HepG2 (cell line): Measurements from ENCODE around the gene MXRA8. TPM values are rescaled to one million over a fixed set of nuclear protein-coding genes. Genes with fewer than 3 reads are reported as not detected.
A peak's percentile ranks its signal among the peaks of the same experiment; 100 is the strongest.

Experiments used
- AHR ChIP-seq: IDR thresholded peaks from 2 replicates; pipeline ENCODE4 v1.6.1; 2018; ENCODE audit warnings: missing genetic modification reagents, missing compliant biosample characterization
- CENPX ChIP-seq: sonication (generic); formaldehyde crosslinking; IDR thresholded peaks from 2 replicates; pipeline ENCODE4 v1.9.0; 2021; ENCODE audit warnings: mild to moderate bottlenecking, missing genetic modification reagents, moderate library complexity
- DNMT3B ChIP-seq: conservative IDR thresholded peaks from 2 replicates; pipeline ENCODE4 v1.6.1; 2016; ENCODE audit warnings: missing biosample characterization, control low read depth
- E2F5 ChIP-seq: sonication (generic); formaldehyde crosslinking; conservative IDR thresholded peaks from 2 replicates; pipeline ENCODE4 v1.4.0; 2020; ENCODE audit warnings: missing genetic modification reagents
- HES4 ChIP-seq: sonication (generic); formaldehyde crosslinking; IDR thresholded peaks from 2 replicates; pipeline ENCODE4 v1.9.0; 2021; ENCODE audit warnings: mild to moderate bottlenecking, missing genetic modification reagents, borderline replicate concordance
- JUN ChIP-seq: sonication (generic); formaldehyde crosslinking; IDR thresholded peaks from 2 replicates; pipeline ENCODE4 v1.4.0; 2020; ENCODE audit warnings: mild to moderate bottlenecking, missing genetic modification reagents
- KDM5B ChIP-seq: sonication (generic); formaldehyde crosslinking; IDR thresholded peaks from 2 replicates; pipeline ENCODE4 v1.4.0; 2020; ENCODE audit warnings: missing genetic modification reagents, mild to moderate bottlenecking, borderline replicate concordance
- MTF2 ChIP-seq: sonication (generic); formaldehyde crosslinking; IDR thresholded peaks from 2 replicates; pipeline ENCODE4 v1.5.0; 2020; ENCODE audit warnings: missing genetic modification reagents, borderline replicate concordance
- MXI1 ChIP-seq: IDR thresholded peaks from 3 replicates; pipeline ENCODE4 v1.6.1; 2012; ENCODE audit warnings: low read depth, low read length, inconsistent platforms, borderline replicate concordance
- RFX3 ChIP-seq: IDR thresholded peaks from 2 replicates; pipeline ENCODE4 v1.6.1; 2016; ENCODE audit warnings: missing biosample characterization, missing genetic modification reagents
- SRF ChIP-seq: IDR thresholded peaks from 2 replicates; pipeline ENCODE4 v1.6.1; 2011; ENCODE audit warnings: mild to moderate bottlenecking, low read depth, low read length, moderate library complexity
- TCF12 ChIP-seq, 2 experiments: fragments of 450-650 bp in 1 of 2; sonication (generic) in 1 of 2; formaldehyde crosslinking in 1 of 2; IDR thresholded peaks; 2 replicates each; pipeline versions ENCODE4 v1.6.1 to v1.8.0; 2017 to 2022; ENCODE audit warnings: antibody characterized with exemption in 1 of 2, mild to moderate bottlenecking in 1 of 2, missing genetic modification reagents in 1 of 2, moderate library complexity in 1 of 2
- TGIF2 ChIP-seq: IDR thresholded peaks from 2 replicates; pipeline ENCODE4 v1.6.1; 2016; ENCODE audit warnings: control low read depth, missing compliant biosample characterization
- ZFP37 ChIP-seq: sonication (generic); formaldehyde crosslinking; IDR thresholded peaks from 2 replicates; pipeline ENCODE4 v1.4.0; 2020; ENCODE audit warnings: missing genetic modification reagents, borderline replicate concordance
- ZIK1 ChIP-seq: sonication (generic); formaldehyde crosslinking; IDR thresholded peaks from 2 replicates; pipeline ENCODE4 v1.5.0; 2020; ENCODE audit warnings: mild to moderate bottlenecking, low read depth, missing genetic modification reagents, borderline replicate concordance
- ZNF281 ChIP-seq: sonication (generic); formaldehyde crosslinking; IDR thresholded peaks from 2 replicates; pipeline ENCODE4 v1.4.0; 2020; ENCODE audit warnings: missing genetic modification reagents, borderline replicate concordance
- ZNF431 ChIP-seq: sonication (generic); formaldehyde crosslinking; IDR thresholded peaks from 2 replicates; pipeline ENCODE4 v1.9.0; 2022; ENCODE audit warnings: missing genetic modification reagents, low read depth, mild to moderate bottlenecking, borderline replicate concordance
- ZNF512 ChIP-seq: sonication (generic); formaldehyde crosslinking; IDR thresholded peaks from 2 replicates; pipeline ENCODE4 v1.4.0; 2020; ENCODE audit warnings: mild to moderate bottlenecking, missing genetic modification reagents
- ZNF776 ChIP-seq: sonication (generic); formaldehyde crosslinking; IDR thresholded peaks from 2 replicates; pipeline ENCODE4 v1.4.0; 2020; ENCODE audit warnings: mild to moderate bottlenecking, missing genetic modification reagents
- polyA plus RNA-seq, 8 experiments: library from polyadenylated mRNA; depleted of rRNA in 3 of 8; stranded (reverse) in 7 of 8; unstranded in 1 of 8; fragments of >200 nt; fragmentation: Illumina TruSeq in 4 of 8; extraction: Trizol in 4 of 8; gene quantifications; 2 replicates each; pipeline versions ENCODE4 v1.2.1 to v1.2.3, GENCODE V29; 2011 to 2016; ENCODE audit warnings: low read depth in 4 of 8, missing spikeins in 1 of 8, mixed read lengths in 1 of 8; ENCODE audit not compliant: insufficient read depth in 1 of 8
- total RNA-seq, 5 experiments: library from RNA; depleted of rRNA; stranded (reverse); fragments of >200 nt; fragmentation: Illumina TruSeq; extraction: Trizol; gene quantifications; 2 replicates each; pipeline ENCODE4 v1.2.3, GENCODE V29; 2016; ENCODE audit warnings: low read depth in 1 of 5
- TF ChIP-seq, protein P1 (sequence below): sonication (generic); formaldehyde crosslinking; IDR thresholded peaks from 2 replicates; pipeline ENCODE4 v1.5.0; 2020; ENCODE audit warnings: missing genetic modification reagents, mild to moderate bottlenecking, borderline replicate concordance
- TF ChIP-seq, protein P2 (sequence below): sonication (generic); formaldehyde crosslinking; IDR thresholded peaks from 2 replicates; pipeline ENCODE4 v1.4.0; 2020; ENCODE audit warnings: mild to moderate bottlenecking, missing genetic modification reagents
- TF ChIP-seq, protein P3 (sequence below): IDR thresholded peaks from 2 replicates; pipeline ENCODE4 v1.6.1; 2016; ENCODE audit warnings: mild to moderate bottlenecking

The MXRA8 gene
- total and polyA plus RNA-seq, 2 of the 13 experiments (the other 11 are each of a cell fraction or from before 2014, with no cell fraction given) = 19.8 to 44.8 TPM

DNA sequence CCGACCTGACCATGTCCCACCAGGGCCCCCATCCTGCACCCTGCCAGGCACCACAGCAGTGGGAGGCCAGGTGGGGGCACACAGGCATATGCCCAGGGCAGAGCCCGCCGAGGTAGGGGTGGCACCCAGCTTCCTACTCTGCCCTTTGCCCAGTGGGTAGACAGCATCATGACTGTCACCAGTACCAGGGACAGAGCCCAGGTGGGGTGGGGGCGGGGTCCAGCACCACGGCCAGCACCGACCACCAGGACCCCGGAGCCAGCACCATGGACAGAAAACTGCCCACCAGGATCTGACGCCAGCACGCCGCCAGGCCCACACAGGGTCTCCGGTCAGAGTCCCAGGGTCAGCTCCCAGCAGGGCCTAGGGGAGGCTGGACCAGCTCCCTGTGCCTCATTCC lies 23.5 kb downstream of the MXRA8 start (continued):
- TF ChIP-seq, protein P1, sequence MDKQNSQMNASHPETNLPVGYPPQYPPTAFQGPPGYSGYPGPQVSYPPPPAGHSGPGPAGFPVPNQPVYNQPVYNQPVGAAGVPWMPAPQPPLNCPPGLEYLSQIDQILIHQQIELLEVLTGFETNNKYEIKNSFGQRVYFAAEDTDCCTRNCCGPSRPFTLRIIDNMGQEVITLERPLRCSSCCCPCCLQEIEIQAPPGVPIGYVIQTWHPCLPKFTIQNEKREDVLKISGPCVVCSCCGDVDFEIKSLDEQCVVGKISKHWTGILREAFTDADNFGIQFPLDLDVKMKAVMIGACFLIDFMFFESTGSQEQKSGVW = peak; percentile 73; the same call in 1 of the 2 replicates
- TF ChIP-seq MXI1 (peak; percentile 40; the same call in 1 of the 3 replicates), ZIK1 (CRISPR knock-in tag) (no peak), DNMT3B (CRISPR knock-in tag) (0 out of 2 replicates have a peak, but pooled peaks have one; percentile 47), TGIF2 (no peak; the same call in 1 of the 2 replicates), ZNF431 (CRISPR knock-in tag) (peak; percentile 69; the same call in 1 of the 2 replicates), KDM5B (CRISPR knock-in tag) (peak; percentile 82; the same call in 1 of the 2 replicates), ZNF512 (CRISPR knock-in tag) (no peak), MTF2 (CRISPR knock-in tag) (no peak), RFX3 (no peak), JUN (CRISPR knock-in tag) (no peak), SRF (no peak), ZFP37 (CRISPR knock-in tag) (no peak), CENPX (CRISPR knock-in tag) (no peak), AHR (CRISPR knock-in tag) (peak; percentile 63; the same call in 1 of the 2 replicates), ZNF281 (CRISPR knock-in tag) (peak; percentile 32; the same call in 1 of the 2 replicates), E2F5 (CRISPR knock-in tag) (no peak), TCF12 (IDR thresholded peaks at IDR 0.05) (no peak), TCF12 (CRISPR knock-in tag; IDR thresholded peaks at IDR 0.05) (0 out of 2 replicates have a peak, but pooled peaks have one; percentile 65), HES4 (CRISPR knock-in tag) (peak; percentile 87), ZNF776 (CRISPR knock-in tag) (peak; percentile 52; the same call in 1 of the 2 replicates)
- TF ChIP-seq, protein P2, sequence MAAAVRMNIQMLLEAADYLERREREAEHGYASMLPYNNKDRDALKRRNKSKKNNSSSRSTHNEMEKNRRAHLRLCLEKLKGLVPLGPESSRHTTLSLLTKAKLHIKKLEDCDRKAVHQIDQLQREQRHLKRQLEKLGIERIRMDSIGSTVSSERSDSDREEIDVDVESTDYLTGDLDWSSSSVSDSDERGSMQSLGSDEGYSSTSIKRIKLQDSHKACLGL = peak; percentile 87
- TF ChIP-seq, protein P3, sequence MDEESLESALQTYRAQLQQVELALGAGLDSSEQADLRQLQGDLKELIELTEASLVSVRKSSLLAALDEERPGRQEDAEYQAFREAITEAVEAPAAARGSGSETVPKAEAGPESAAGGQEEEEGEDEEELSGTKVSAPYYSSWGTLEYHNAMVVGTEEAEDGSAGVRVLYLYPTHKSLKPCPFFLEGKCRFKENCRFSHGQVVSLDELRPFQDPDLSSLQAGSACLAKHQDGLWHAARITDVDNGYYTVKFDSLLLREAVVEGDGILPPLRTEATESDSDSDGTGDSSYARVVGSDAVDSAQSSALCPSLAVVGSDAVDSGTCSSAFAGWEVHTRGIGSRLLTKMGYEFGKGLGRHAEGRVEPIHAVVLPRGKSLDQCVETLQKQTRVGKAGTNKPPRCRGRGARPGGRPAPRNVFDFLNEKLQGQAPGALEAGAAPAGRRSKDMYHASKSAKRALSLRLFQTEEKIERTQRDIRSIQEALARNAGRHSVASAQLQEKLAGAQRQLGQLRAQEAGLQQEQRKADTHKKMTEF (CRISPR knock-in tag) = 0 out of 2 replicates have a peak, but pooled peaks have one; percentile 48
